IMR-90 (cell line): ENCODE data around the gene THADA. TPM values are rescaled to one million over a fixed set of nuclear protein-coding genes. Genes with fewer than 3 reads are reported as not detected.
A peak's percentile ranks its signal among the peaks of the same experiment; 100 is the strongest.

ENCODE experiments used
- ATAC-seq: fragments of 200-7000 bp; cut with Tn5 transposase; 2 replicates; pipeline ENCODE4 v1.9.1; 2020; ENCODE audit warnings: low read depth, mild to moderate bottlenecking, moderate library complexity
- BruUV-seq: library from RNA; stranded (reverse); fragments of 400-500 nt; replicated peaks from 2 replicates; lab custom pipeline; 2021; lab: Mats Ljungman, UMichigan
- CTCF ChIA-PET: fragments of 300-600 bp; formaldehyde crosslinking; extraction: SDS; loops from one replicate; lab custom pipeline; 2021; ENCODE audit warnings: antibody characterized with exemption; lab: Yijun Ruan, JAX
- POLR2A ChIA-PET: fragments of 300-600 bp; sonication (Branson Sonifier 250); formaldehyde crosslinking; loops from one replicate; lab custom pipeline; 2022; ENCODE audit warnings: antibody characterized with exemption; ENCODE audit not compliant: unreplicated experiment; lab: Charles Lee
- DNase-seq: peaks from one replicate; pipeline ENCODE4 v3.0.0; 2013
- H2AFZ ChIP-seq: replicated peaks from 2 replicates; pipeline ENCODE3; 2013; ENCODE audit warnings: low read length, mild to moderate bottlenecking; ENCODE audit not compliant: poor library complexity
- H2AK5ac ChIP-seq: 2 replicates; pipeline ENCODE4 v1.6.1; 2013; ENCODE audit warnings: low read depth, low read length, inconsistent platforms
- H2AK9ac ChIP-seq: replicated peaks from 2 replicates; pipeline ENCODE3; 2013; ENCODE audit warnings: mild to moderate bottlenecking, low read depth, low read length, moderate library complexity; ENCODE audit not compliant: poor library complexity
- H2BK120ac ChIP-seq: 2 replicates; pipeline ENCODE4 v1.6.1; 2013; ENCODE audit warnings: low read depth, low read length, inconsistent platforms
- H2BK15ac ChIP-seq: 3 replicates; pipeline ENCODE4 v1.6.1; 2013; ENCODE audit warnings: low read depth, low read length, inconsistent platforms
- H2BK20ac ChIP-seq: 2 replicates; pipeline ENCODE4 v1.6.1; 2013; ENCODE audit warnings: low read depth, mild to moderate bottlenecking, inconsistent platforms, low read length, moderate library complexity
- H2BK5ac ChIP-seq: 2 replicates; pipeline ENCODE4 v1.6.1; 2013; ENCODE audit warnings: mild to moderate bottlenecking, low read depth, low read length, inconsistent platforms; ENCODE audit not compliant: poor library complexity, severe bottlenecking
- H3K14ac ChIP-seq: replicated peaks from 2 replicates; pipeline ENCODE4 v1.6.1; 2013; ENCODE audit warnings: low read depth, low read length, inconsistent platforms
- H3K18ac ChIP-seq: 2 replicates; pipeline ENCODE4 v1.6.1; 2013; ENCODE audit warnings: low read depth, low read length, control low read depth
- H3K23ac ChIP-seq: 2 replicates; pipeline ENCODE4 v1.6.1; 2013; ENCODE audit warnings: low read depth, low read length, inconsistent platforms
- H3K27ac ChIP-seq: 2 replicates; pipeline ENCODE4 v1.5.1; 2013; ENCODE audit warnings: mild to moderate bottlenecking, control low read depth, low read length; ENCODE audit not compliant: insufficient read depth
- H3K27me3 ChIP-seq: 2 replicates; pipeline ENCODE4 v1.6.1; 2013; ENCODE audit warnings: low read length; ENCODE audit not compliant: control insufficient read depth, insufficient read depth
- H3K36me3 ChIP-seq: 2 replicates; pipeline ENCODE4 v1.6.1; 2013; ENCODE audit warnings: low read length, mixed read lengths; ENCODE audit not compliant: control insufficient read depth, insufficient read depth
- H3K4ac ChIP-seq: 2 replicates; pipeline ENCODE4 v1.6.1; 2013; ENCODE audit warnings: low read depth, low read length, inconsistent platforms
- H3K4me1 ChIP-seq: 2 replicates; pipeline ENCODE4 v1.6.1; 2013; ENCODE audit warnings: low read length, mixed read lengths; ENCODE audit not compliant: control insufficient read depth, insufficient read depth
- H3K4me2 ChIP-seq: 2 replicates; pipeline ENCODE4 v1.6.1; 2013; ENCODE audit warnings: low read depth, mild to moderate bottlenecking, control low read depth, low read length, moderate library complexity
- H3K4me3 ChIP-seq: 2 replicates; pipeline ENCODE4 v1.5.1; 2013; ENCODE audit warnings: low read depth, mild to moderate bottlenecking, control low read depth, low read length, moderate library complexity; ENCODE audit not compliant: insufficient read depth
- H3K56ac ChIP-seq: 2 replicates; pipeline ENCODE4 v1.6.1; 2013; ENCODE audit warnings: low read length, inconsistent platforms; ENCODE audit not compliant: insufficient read depth; ENCODE audit errors: extremely low read depth
- H3K79me1 ChIP-seq, 2 experiments: 2 replicates each; pipeline ENCODE4 v1.6.1; 2013; ENCODE audit warnings: low read length in 2 of 2, inconsistent platforms in 1 of 2, low read depth in 1 of 2
- H3K9ac ChIP-seq: 2 replicates; pipeline ENCODE4 v1.6.1; 2013; ENCODE audit warnings: low read depth, low read length, control low read depth
- H3K9me1 ChIP-seq: 2 replicates; pipeline ENCODE4 v1.6.1; 2013; ENCODE audit warnings: low read length, inconsistent platforms; ENCODE audit not compliant: insufficient read depth
- H3K9me3 ChIP-seq: 2 replicates; pipeline ENCODE4 v1.6.1; 2013; ENCODE audit warnings: low read length; ENCODE audit not compliant: control insufficient read depth, insufficient read depth
- H4K20me1 ChIP-seq: 2 replicates; pipeline ENCODE4 v1.6.1; 2013; ENCODE audit warnings: low read length, inconsistent platforms; ENCODE audit not compliant: insufficient read depth
- H4K5ac ChIP-seq: 2 replicates; pipeline ENCODE4 v1.6.1; 2013; ENCODE audit warnings: mild to moderate bottlenecking, low read depth, low read length, control low read depth
- H4K8ac ChIP-seq, 2 experiments: 2 replicates each; pipeline ENCODE4 v1.6.1; 2013; ENCODE audit warnings: low read depth in 2 of 2, low read length in 2 of 2, control low read depth in 1 of 2, inconsistent platforms in 1 of 2
- H4K91ac ChIP-seq: 2 replicates; pipeline ENCODE4 v1.6.1; 2013; ENCODE audit warnings: low read depth, low read length, inconsistent platforms; ENCODE audit not compliant: insufficient read depth
- BHLHE40 ChIP-seq: fragments of 150-350 bp; IDR thresholded peaks from 2 replicates; pipeline ENCODE4 v1.6.1; 2016; ENCODE audit warnings: mild to moderate bottlenecking, low read depth, low read length
- CEBPB ChIP-seq: IDR thresholded peaks from 2 replicates; pipeline ENCODE4 v1.6.1; 2012; ENCODE audit warnings: low read depth, low read length, improper control_type of control experiment
- CHD1 ChIP-seq: IDR thresholded peaks from 2 replicates; pipeline ENCODE4 v1.6.1; 2012; ENCODE audit warnings: low read depth, low read length, improper control_type of control experiment
- CTCF ChIP-seq: conservative IDR thresholded peaks from 2 replicates; pipeline ENCODE4 v1.5.1; 2012; ENCODE audit warnings: mild to moderate bottlenecking, low read depth, low read length, improper control_type of control experiment
- ELK1 ChIP-seq: fragments of 150-350 bp; IDR thresholded peaks from 2 replicates; pipeline ENCODE4 v1.6.1; 2016; ENCODE audit warnings: low read depth, mild to moderate bottlenecking, low read length, moderate library complexity, borderline replicate concordance
- FOS ChIP-seq: fragments of 150-350 bp; IDR thresholded peaks from 2 replicates; pipeline ENCODE4 v1.6.1; 2016; ENCODE audit warnings: low read depth, low read length
- MAFK ChIP-seq: IDR thresholded peaks from 2 replicates; pipeline ENCODE4 v1.6.1; 2012; ENCODE audit warnings: low read depth, low read length, improper control_type of control experiment
- MAZ ChIP-seq: IDR thresholded peaks from 2 replicates; pipeline ENCODE4 v1.6.1; 2012; ENCODE audit warnings: low read depth, mild to moderate bottlenecking, low read length, improper control_type of control experiment, moderate library complexity, borderline replicate concordance
- MXI1 ChIP-seq: IDR thresholded peaks from 2 replicates; pipeline ENCODE4 v1.6.1; 2012; ENCODE audit warnings: low read depth, mild to moderate bottlenecking, low read length, moderate library complexity, borderline replicate concordance
- NFE2L2 ChIP-seq: fragments of 150-350 bp; IDR thresholded peaks from 2 replicates; pipeline ENCODE4 v1.6.1; 2016; ENCODE audit warnings: low read depth, mild to moderate bottlenecking, low read length
- POLR2A ChIP-seq: IDR thresholded peaks from 2 replicates; pipeline ENCODE4 v1.6.1; 2012; ENCODE audit warnings: mild to moderate bottlenecking, low read depth, low read length
- RAD21 ChIP-seq: IDR thresholded peaks from 2 replicates; pipeline ENCODE4 v1.6.1; 2012; ENCODE audit warnings: low read length, improper control_type of control experiment
- RCOR1 ChIP-seq: IDR thresholded peaks from 2 replicates; pipeline ENCODE4 v1.6.1; 2012; ENCODE audit warnings: mild to moderate bottlenecking, low read length, improper control_type of control experiment; ENCODE audit not compliant: insufficient replicate concordance
- RFX5 ChIP-seq: IDR thresholded peaks from 2 replicates; pipeline ENCODE4 v1.8.0; 2012; ENCODE audit warnings: low read depth, mild to moderate bottlenecking, low read length, moderate library complexity
- USF2 ChIP-seq: fragments of 150-350 bp; IDR thresholded peaks from 2 replicates; pipeline ENCODE4 v1.6.1; 2017; ENCODE audit warnings: mild to moderate bottlenecking, antibody characterized with exemption, low read length, low read depth
- WGBS, 2 experiments: methylation state at CpG; one replicate each; pipeline versions ENCODE4 v1.1.5 to v1.1.7; 2013; ENCODE audit warnings: missing lambda C conversion rate in 2 of 2; ENCODE audit not compliant: insufficient read length in 1 of 2; ENCODE audit errors: extremely low coverage in 2 of 2; 5-methylcytosine and 5-hydroxymethylcytosine counted together
- dilution Hi-C: fragments of 300-500 bp; cut with HindIII; formaldehyde crosslinking; loops from one replicate; pipeline ENCODE4 v1.14.3; 2018; ENCODE audit warnings: low sequenced_read_pairs; ENCODE audit not compliant: unreplicated experiment
- in situ Hi-C: fragments of 300-500 bp; cut with MboI; formaldehyde crosslinking; loops from 3 replicates; pipeline ENCODE4 v1.14.3; 2019; ENCODE audit warnings: low sequenced_read_pairs, inconsistent platforms, mixed read lengths
- intact Hi-C: fragments of 100-400 bp; cut with micrococcal nuclease; formaldehyde crosslinking; loops from 2 replicates; pipeline ENCODE4 v1.10.0; 2022
- polyA plus RNA-seq, 3 experiments: library from polyadenylated mRNA; depleted of rRNA; stranded (reverse); fragments of >200 nt; gene quantifications; 2 replicates each; pipeline ENCODE4 v1.2.3, GENCODE V29; 2012; ENCODE audit warnings: low replicate concordance in 1 of 3
- total RNA-seq: library from RNA; depleted of rRNA; stranded (reverse); fragments of >200 nt; gene quantifications from 2 replicates; pipeline ENCODE4 v1.2.3, GENCODE V29; 2012

THADA gene
- total and polyA plus RNA-seq, 2 of the 4 experiments (the other 2 are of a cell fraction), result 10.5 to 21.3 TPM

GRCh38 chr2:43224571-43225092, 371.2 kb downstream of the THADA start:
- Histone ChIP-seq H4K20me1 (peaks cover 37% of the 10 kb centered on the region), H3K56ac (no peak overlapping the region), H3K9me1 (no peaks in the 10 kb centered on the region; the same call in 1 of the 2 replicates), H3K9ac (peak overlapping the region; percentile 91), H3K4ac (no peak overlapping the region; the same call in 1 of the 2 replicates), H4K5ac (no peak overlapping the region), H3K14ac (no peak overlapping the region), H2BK120ac (no peak overlapping the region), H3K4me2 (no peak overlapping the region), H3K4me3 (peak overlapping the region; percentile 87), H2BK15ac (no peak overlapping the region), H2AFZ (peak overlapping the region; percentile 36), H3K36me3 (peaks cover 24% of the 10 kb centered on the region), H3K27ac (peak overlapping the region; percentile 96), H2BK5ac (peak overlapping the region; percentile 98), H3K4me1 (peaks cover 13% of the 10 kb centered on the region), H2AK5ac (no peak overlapping the region), H4K91ac (no peak overlapping the region), H3K9me3 (no peaks in the 10 kb centered on the region), H3K23ac (no peak overlapping the region; the same call in 1 of the 2 replicates), H4K8ac (no peak overlapping the region), H3K18ac (no peak overlapping the region), H3K27me3 (no peaks in the 10 kb centered on the region), H3K79me1 (peaks cover 8 to 18% of the 10 kb centered on the region in 2 experiments; a peak in 3 of 4 replicates), H2AK9ac (peak overlapping the region; percentile 85), H2BK20ac (no peak overlapping the region)
- no peak for ATAC-seq
- dilution Hi-C loops, result no loop called here
- ChIA-PET POLR2A (interaction anchor here (0.6 to 1.2 kb wide), 2 partner anchors 125 to 176 kb away, joined by 3 read pairs; no protein-coding TSS in a partner anchor), CTCF (interaction anchor here (2.2 kb wide), 1 partner anchor 250 kb away, joined by 8 read pairs; no protein-coding TSS in a partner anchor)
- in situ Hi-C loops, result loop anchor here (10.0 kb wide), 2 partner anchors 150 to 250 kb away; no protein-coding TSS in a partner anchor
- peak; percentile 17 for DNase-seq
- intact Hi-C loops, result loop anchor here (5.0 kb wide), 2 partner anchors 118 to 137 kb away; no protein-coding TSS in a partner anchor
- BruUV-seq, result no TSS peak
- 0% methylated on average over 51 of the region's 74 CpGs; no CpG with 5 or more reads in 1 of the 2 experiments for WGBS, 2 experiments
- TF ChIP-seq NFE2L2 (no peak), CTCF (no peak), ELK1 (no peak), RAD21 (no peak; the same call in 1 of the 2 replicates), RCOR1 (no peak), POLR2A (no peak), FOS (no peak), MXI1 (no peak), MAZ (no peak), CEBPB (no peak), BHLHE40 (no peak), USF2 (no peak), RFX5 (no peak), CHD1 (no peak), MAFK (no peak)
